ENCODE measurements around the gene FOXK1.

FOXK1 gene

GRCh38 chr7:4747013-4747412, 64.9 kb downstream of the FOXK1 start (continued):
- TF ChIP-seq ZNF404 (tag by site-specific recombination; IDR thresholded peaks at IDR 0.05), result no peak

GRCh38 chr7:4747746-4748145, 65.7 kb downstream of the FOXK1 start:
- ChIA-PET POLR2A (interaction anchor here (0.6 kb wide), 1 partner anchor 82 kb away, joined by 5 read pairs; no protein-coding TSS in a partner anchor), CTCF (interaction anchor here (0.7 kb wide), 1 partner anchor 25 kb away, joined by 3 read pairs; no protein-coding TSS in a partner anchor)
- Histone ChIP-seq H3K4me3 (ENCODE audit: low read depth, low read length) (no peak overlapping the region), H3K9me3 (ENCODE audit: control insufficient read depth, insufficient read depth, low read depth, low read length) (no peaks in the 10 kb centered on the region), H3K4me1 (ENCODE audit: control insufficient read depth, insufficient read depth, low read length) (peaks cover 18% of the 10 kb centered on the region), H3K36me3 (ENCODE audit: control insufficient read depth in 2 of 2, insufficient read depth in 1 of 2, low read length in 2 of 2) (peaks cover 9 to 28% of the 10 kb centered on the region in 2 experiments; a peak in 2 of 3 replicates), H3K27ac (ENCODE audit: extremely low read depth, low read depth, low read length) (no peak overlapping the region)
- TF ChIP-seq ZNF16 (tag by site-specific recombination; IDR thresholded peaks at IDR 0.05; ENCODE audit: low read depth), result no peak
- no peak for TF ChIP-seq ZNF416 (tag by site-specific recombination; IDR thresholded peaks at IDR 0.05)
- no peak for TF ChIP-seq ZNF404 (tag by site-specific recombination; IDR thresholded peaks at IDR 0.05)
- no peak for TF ChIP-seq ZNF2 (tag by site-specific recombination; IDR thresholded peaks at IDR 0.05)
- TF ChIP-seq ZBTB10 (tag by site-specific recombination; IDR thresholded peaks at IDR 0.05), result no peak
- no peak for TF ChIP-seq ZNF148 (tag by site-specific recombination; IDR thresholded peaks at IDR 0.05; ENCODE audit: borderline replicate concordance)
- no peak for TF ChIP-seq PRDM6 (tag by site-specific recombination; IDR thresholded peaks at IDR 0.05)
- TF ChIP-seq MYNN (tag by site-specific recombination; IDR thresholded peaks at IDR 0.05; ENCODE audit: borderline replicate concordance), result no peak
- TF ChIP-seq ZFP37 (tag by site-specific recombination; IDR thresholded peaks at IDR 0.05), result no peak
- TF ChIP-seq ZSCAN16 (tag by site-specific recombination; IDR thresholded peaks at IDR 0.05), result no peak
- no peak for TF ChIP-seq KLF10 (tag by site-specific recombination; IDR thresholded peaks at IDR 0.05)
- no peak for TF ChIP-seq ZNF768 (tag by site-specific recombination; IDR thresholded peaks at IDR 0.05)
- TF ChIP-seq ZFP69B (tag by site-specific recombination; IDR thresholded peaks at IDR 0.05), result no peak
- TF ChIP-seq REPIN1 (tag by site-specific recombination; IDR thresholded peaks at IDR 0.05; ENCODE audit: low read depth), result no peak
- no peak for TF ChIP-seq KLF8 (tag by site-specific recombination; IDR thresholded peaks at IDR 0.05)
- no peak for TF ChIP-seq ZNF292 (tag by site-specific recombination; IDR thresholded peaks at IDR 0.05; ENCODE audit: borderline replicate concordance, low read depth)

GRCh38 chr7:4748231-4748681, 66.2 kb downstream of the FOXK1 start:
- peaks cover 9 to 25% of the 10 kb centered on the region in 2 experiments; a peak in 2 of 3 replicates for H3K36me3 ChIP-seq (ENCODE audit: control insufficient read depth in 2 of 2, insufficient read depth in 1 of 2, low read length in 2 of 2)
- no peaks in the 10 kb centered on the region for H3K9me3 ChIP-seq (ENCODE audit: control insufficient read depth, insufficient read depth, low read depth, low read length)
- ChIA-PET POLR2A (no interaction called here), CTCF (interaction anchor here (0.7 kb wide), 1 partner anchor 26 kb away, joined by 3 read pairs; no protein-coding TSS in a partner anchor)
- no peak overlapping the region for H3K4me3 ChIP-seq (ENCODE audit: low read depth, low read length)
- H3K4me1 ChIP-seq (ENCODE audit: control insufficient read depth, insufficient read depth, low read length), result peaks cover 18% of the 10 kb centered on the region
- no peak overlapping the region for H3K27ac ChIP-seq (ENCODE audit: extremely low read depth, low read depth, low read length)
- no peak for TF ChIP-seq ZBTB8A (tag by site-specific recombination; IDR thresholded peaks at IDR 0.05)
- TF ChIP-seq ZNF529 (tag by site-specific recombination; IDR thresholded peaks at IDR 0.05; ENCODE audit: insufficient replicate concordance), result no peak
- TF ChIP-seq AEBP2 (tag by site-specific recombination; IDR thresholded peaks at IDR 0.05; ENCODE audit: borderline replicate concordance), result no peak
- TF ChIP-seq ZNF521 (tag by site-specific recombination; IDR thresholded peaks at IDR 0.05), result no peak
- no peak for TF ChIP-seq ZNF830 (tag by site-specific recombination; IDR thresholded peaks at IDR 0.05; ENCODE audit: low read depth)
- no peak for TF ChIP-seq WT1 (tag by site-specific recombination; IDR thresholded peaks at IDR 0.05)
- no peak for TF ChIP-seq ZBTB1 (tag by site-specific recombination; IDR thresholded peaks at IDR 0.05)
- no peak for TF ChIP-seq SP2 (tag by site-specific recombination; IDR thresholded peaks at IDR 0.05)
- TF ChIP-seq ZNF214 (tag by site-specific recombination; IDR thresholded peaks at IDR 0.05; ENCODE audit: borderline replicate concordance), result no peak
- no peak for TF ChIP-seq BCL11B (tag by site-specific recombination; IDR thresholded peaks at IDR 0.05; ENCODE audit: low read depth)
